ENCODE measurements around the gene DYNLRB1.
A peak's percentile ranks its signal among the peaks of the same experiment; 100 is the strongest.
"Not testable (repeated sequence)": the region's sequence is repeated elsewhere in the genome, so short reads cannot be mapped to it uniquely, and the experiment has no call there.

Gene DYNLRB1

DNA sequence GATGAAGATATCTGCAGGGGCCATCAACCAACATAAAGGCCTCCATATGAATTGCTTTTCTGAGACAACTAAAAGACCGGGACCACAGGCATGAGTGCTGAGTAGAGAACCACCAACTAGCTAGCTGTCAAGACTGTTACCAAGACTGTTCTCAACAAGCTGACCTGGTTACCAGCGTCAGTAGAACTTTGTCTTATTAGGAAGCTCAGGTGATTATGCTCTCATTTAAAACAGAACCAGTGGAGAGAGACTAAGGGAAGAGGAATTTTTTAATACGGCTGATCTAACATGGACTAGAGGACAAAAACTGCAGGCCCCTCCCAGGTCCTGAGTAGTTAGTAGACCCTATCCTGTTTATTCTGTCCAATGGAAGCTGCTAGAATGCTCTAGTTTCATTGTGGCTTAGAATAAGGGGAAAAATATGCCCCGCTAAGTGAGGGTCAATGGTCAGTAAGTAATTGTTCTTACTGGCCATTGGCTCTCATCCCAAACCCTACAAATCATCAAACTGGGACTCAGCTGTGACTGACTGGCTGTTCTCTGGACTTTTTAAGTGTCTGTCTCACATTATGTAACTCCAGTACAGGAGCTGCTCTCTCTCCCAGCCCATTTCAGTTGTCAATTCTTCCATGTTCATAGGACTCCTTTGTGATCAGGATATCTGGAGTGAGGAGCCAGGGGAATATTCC is 3.8 kb upstream of the DYNLRB1 start:
- DNase-seq, result no peak

DNA sequence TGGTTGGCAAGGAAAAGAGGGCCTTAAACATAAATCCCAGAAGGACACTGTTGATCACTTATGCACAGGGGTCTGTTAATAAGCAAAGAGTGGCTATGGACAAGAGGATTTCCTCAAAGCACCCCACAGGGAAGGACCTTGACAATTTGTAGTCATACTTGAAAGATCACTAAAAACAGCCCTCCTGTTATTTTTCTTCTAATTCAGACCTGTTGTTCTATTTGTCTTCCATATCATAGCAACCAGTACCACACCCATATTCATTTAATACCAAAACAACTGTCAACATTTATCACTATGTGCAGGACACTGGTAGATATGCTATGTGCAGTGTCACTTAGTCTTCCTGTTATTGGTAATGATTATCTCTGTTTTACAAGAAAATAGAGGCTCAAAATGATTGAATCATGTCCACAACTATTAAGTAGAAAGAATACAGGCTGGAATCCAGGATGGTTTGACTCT is 3.2 kb upstream of the DYNLRB1 start:
- peak in 1 of 2 donors; percentile 15 for DNase-seq

DNA sequence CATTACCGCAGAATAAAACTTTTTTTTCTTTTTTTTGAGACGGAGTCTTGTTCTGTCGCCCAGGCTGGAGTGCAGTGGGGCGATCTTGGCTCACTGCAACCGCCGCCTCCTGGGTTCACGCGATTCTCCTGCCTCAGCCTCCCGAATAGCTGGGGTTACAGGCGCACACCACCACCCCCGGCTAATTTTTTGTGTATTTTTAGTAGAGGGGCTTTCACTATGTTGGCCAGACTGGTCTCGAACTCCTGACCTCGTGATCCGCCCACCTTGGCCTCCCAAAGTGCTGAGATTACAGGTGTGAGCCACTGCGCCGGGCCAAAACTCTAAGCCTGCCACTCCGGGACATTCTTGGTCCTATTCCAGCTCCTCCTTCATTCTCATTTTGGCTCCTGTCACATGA is 2.2 kb upstream of the DYNLRB1 start:
- DNase-seq, result not testable (repeated sequence)

GRCh38 chr20:34514897-34515483 is 1.2 kb upstream of the DYNLRB1 start:
- no peak for DNase-seq

- peak; percentile 55 to 79 for DNase-seq
Observed at GRCh38 chr20:34515484-34516246, 557 bp upstream of the DYNLRB1 start.

DNA sequence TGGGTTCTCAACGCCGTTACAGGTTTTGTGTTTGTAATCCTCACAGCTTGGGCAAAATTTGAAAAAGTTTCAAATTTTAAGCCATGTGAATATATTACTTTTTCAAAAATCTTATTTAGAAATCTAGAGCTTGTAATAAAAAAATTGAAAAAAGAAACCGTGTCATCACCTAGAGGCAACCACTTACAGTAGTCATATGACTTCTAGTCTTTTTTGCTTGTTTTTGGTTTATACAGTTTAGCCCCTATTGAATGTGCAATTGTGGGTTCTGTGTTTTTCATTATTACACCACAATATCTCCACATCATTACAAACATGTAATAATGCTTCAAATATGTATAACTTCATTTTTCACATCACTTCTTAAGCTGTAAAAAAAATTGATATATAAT is 888 bp downstream of the DYNLRB1 start:
- no peak for DNase-seq

GRCh38 chr20:34518863-34519262 is 2.6 kb downstream of the DYNLRB1 start:
- DNase-seq, result not testable (repeated sequence)

- not testable (repeated sequence) for DNase-seq
Observed at GRCh38 chr20:34519841-34520240, 3.6 kb downstream of the DYNLRB1 start.

- DNase-seq, result peak; percentile 41 to 59
Observed at GRCh38 chr20:34522969-34523871, 7.0 kb downstream of the DYNLRB1 start.

- no peak for DNase-seq
Observed at GRCh38 chr20:34524426-34524825, 8.2 kb downstream of the DYNLRB1 start.

DNA sequence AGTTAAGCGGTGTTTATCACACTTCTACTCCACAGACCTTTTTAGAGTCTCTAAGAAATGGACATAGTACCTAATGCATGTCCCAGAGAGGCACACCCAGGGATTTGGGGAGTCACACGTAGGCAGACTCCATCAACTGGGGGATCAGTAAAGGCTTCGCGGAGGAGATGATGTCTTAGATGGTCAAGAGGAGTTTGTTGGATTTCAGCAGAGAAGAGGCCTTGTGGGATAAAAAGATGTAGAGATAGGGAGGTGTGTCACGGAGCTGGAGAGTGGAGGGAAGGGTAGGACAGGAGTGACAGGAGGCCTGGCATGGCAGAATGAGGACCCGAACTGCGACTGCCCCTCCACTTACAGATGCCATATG is 9.1 kb downstream of the DYNLRB1 start:
- no peak for DNase-seq

DNA sequence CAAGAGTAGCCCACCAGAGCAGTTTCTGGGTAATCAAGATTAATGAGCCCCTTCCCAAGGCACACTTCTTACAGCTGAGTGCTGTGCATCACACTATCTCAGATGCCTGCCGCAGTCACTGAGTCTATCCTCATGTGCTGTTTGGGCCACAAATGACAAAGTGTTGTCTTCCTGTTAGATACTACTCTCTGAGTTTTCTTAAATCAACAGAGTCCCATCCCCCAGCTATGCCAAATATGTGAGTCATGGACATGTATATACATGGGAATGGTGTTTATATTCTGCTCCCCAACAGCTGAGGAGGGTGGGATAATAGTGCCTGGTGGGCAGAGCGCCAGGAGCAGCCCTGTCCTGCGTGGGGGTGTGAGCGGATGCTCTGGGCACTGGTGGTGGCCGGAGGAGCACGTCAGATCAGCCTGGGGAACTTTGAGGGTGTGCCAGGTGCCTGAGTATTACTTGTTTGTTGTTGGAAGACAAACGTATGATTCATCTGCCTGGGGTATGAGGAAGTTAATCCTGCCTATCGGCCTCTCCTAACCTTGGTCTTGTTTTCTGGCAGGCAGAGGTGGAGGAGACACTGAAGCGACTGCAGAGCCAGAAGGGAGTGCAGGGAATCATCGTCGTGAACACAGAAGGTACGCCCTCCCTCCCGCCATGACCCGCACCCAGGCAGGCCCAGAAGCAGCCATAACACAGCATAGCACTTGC is 9.6 kb downstream of the DYNLRB1 start:
- no peak for DNase-seq

- no peak for DNase-seq
Observed at GRCh38 chr20:34526466-34526865, 10.2 kb downstream of the DYNLRB1 start.

DNA sequence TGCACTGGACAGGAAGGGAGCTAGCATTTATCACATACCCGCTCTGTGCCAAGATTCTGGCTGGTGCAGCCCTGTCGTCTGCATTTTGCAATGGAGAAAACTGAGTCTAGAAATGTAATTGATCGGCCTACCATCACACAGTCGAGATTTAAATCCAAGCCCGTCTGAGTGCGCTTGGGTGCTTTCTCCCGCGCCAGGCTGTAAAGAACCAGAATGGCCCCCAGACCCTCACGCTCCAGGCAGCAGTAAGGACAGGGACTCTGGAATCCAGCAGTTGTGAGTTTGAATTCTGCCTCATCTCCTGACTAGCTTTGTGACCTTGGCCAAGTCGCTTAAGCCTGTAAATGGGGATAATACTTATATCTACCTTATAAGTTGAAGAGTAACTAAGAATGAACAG is 10.8 kb downstream of the DYNLRB1 start:
- no peak for DNase-seq

GRCh38 chr20:34528921-34529297 is 12.7 kb downstream of the DYNLRB1 start:
- DNase-seq, result no peak

GRCh38 chr20:34529742-34530141 is 13.5 kb downstream of the DYNLRB1 start:
- DNase-seq, result no peak

- DNase-seq, result no peak
Observed at GRCh38 chr20:34530342-34530741, 14.1 kb downstream of the DYNLRB1 start.

DNA sequence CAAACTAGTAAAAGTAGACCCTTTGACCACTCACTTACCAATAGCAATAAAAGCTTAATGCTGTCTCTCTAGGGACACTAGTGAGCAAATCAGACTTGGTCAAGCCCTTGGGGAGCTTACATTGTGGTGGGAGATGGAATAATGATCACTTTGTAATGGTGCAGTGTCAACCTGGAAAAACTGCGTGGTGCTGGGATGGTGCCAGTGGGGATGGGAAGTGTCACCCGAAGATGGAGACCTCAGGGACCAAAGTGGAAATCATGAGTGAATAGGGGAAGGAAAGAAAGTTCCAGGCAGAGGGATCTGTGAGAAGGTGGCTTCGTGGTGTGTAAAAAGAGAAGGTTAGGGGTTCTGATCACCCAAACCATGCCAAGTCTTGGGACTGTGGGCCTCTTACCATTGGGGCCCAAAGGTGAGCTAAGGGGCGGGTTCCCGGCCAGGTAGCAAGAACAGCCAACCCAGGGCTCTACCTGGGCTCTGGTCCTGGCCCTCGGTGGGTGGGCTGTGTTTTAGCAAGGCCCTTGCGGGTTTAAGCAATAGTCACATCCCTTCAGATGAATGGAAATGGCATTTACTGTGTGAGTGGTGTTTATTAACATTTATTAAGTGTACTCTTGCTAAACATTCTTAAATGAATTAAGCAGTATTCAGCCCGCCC is 15.5 kb downstream of the DYNLRB1 start:
- no peak for DNase-seq

DNA sequence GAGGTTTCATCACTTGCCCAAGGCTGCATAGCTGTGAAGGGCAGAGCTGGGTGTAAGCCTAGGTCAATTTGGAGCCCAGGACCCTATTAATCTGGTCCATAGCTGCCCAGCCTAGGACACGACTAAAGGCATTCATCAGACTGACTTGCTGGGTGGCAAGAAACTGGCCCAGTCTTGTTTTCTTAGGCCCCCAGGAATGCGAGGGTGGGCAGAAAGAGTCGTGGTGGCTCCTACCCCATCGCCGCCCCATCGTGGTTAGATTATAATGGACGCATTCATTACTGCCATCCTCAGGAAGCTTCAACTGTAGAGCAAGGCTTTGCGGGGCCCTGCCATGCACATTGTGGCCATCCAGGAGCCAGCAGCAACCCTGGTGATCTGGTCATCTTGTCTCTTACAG is 16.1 kb downstream of the DYNLRB1 start:
- no peak for DNase-seq

DNA sequence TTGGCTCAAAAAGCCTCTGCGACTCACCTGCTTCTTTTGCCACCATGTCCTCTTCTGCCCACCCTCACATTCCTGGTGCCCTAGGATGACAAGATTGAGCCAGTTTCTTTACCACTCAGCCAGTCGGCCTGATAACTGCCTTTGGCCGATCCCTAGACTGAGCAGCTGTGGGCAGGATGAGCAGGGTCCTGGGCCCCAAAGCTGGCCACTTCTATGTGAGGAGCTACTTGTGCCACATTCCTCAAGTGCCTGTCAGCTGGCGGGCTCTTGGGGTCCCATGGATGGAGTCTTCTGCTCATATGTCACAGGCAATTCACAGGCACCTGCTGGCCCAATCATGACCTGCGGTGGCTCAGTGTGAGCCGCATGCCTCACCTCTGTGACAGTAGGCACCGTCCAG is 16.5 kb downstream of the DYNLRB1 start:
- DNase-seq, result no peak

DNA sequence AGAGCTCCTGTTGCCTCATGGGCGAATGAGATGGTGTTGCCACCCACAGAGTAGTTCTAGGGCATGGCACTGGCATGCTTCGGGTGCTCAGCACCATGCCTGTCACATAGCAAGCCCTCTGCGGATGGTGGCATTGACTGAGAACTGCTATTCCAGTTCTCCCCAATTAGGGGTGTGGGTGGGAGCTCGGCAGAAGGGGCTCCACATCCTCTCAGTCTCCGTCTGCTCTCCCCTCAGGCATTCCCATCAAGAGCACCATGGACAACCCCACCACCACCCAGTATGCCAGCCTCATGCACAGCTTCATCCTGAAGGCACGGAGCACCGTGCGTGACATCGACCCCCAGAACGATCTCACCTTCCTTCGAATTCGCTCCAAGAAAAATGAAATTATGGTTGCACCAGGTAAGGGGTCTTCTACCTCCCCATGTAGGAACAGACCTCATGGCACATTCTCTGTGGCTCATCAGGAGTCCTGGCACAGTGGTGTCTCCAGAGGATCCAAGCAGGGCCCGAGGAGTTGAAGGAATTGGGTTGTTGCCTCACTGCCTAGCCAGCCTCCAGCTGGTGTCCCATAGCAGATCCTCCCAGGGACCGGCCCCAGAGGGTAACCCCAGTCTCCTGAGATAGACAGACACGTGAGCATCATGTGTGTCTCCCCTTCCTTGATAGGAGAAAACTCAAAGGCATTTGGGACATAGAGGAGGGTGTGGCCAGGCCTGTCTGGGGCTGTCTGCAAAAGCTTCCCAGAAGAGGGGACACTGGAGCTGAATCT is 18.4 kb downstream of the DYNLRB1 start:
- no peak for DNase-seq
